Naive B cell (primary cell): ENCODE results near the gene NXN. TPM values are rescaled to one million over a fixed set of nuclear protein-coding genes. Genes with fewer than 3 reads are reported as not detected.
A peak's percentile ranks its signal among the peaks of the same experiment; 100 is the strongest.
"Not testable (repeated sequence)": the region's sequence is repeated elsewhere in the genome, so short reads cannot be mapped to it uniquely, and the experiment has no call there.

ENCODE experiments used
- ATAC-seq, 2 donors: fragments of 150-1000 bp; cut with Tn5 transposase; 2 replicates each; pipeline ENCODE4 v1.10.0; 2021; ENCODE audit warnings: low read depth in 2 of 2, mild to moderate bottlenecking in 2 of 2, moderate library complexity in 2 of 2
- DNase-seq: peaks from one replicate; pipeline ENCODE4 v3.0.0; 2022
- H3K27ac Mint-ChIP-seq, 6 donors: one replicate each; pipeline ENCODE4 v1.8.0; 2020 to 2022; ENCODE audit warnings: mild to moderate bottlenecking in 6 of 6, mixed read lengths in 6 of 6, moderate library complexity in 5 of 6, inconsistent platforms in 2 of 6
- H3K27me3 Mint-ChIP-seq, 3 donors: one replicate each; pipeline ENCODE4 v1.8.0; 2021 to 2022; ENCODE audit warnings: mixed read lengths in 3 of 3, mild to moderate bottlenecking in 1 of 3
- H3K36me3 Mint-ChIP-seq, 2 donors: one replicate each; pipeline ENCODE4 v1.8.0; 2020 to 2022; ENCODE audit warnings: mixed read lengths in 2 of 2, inconsistent platforms in 1 of 2, mild to moderate bottlenecking in 1 of 2
- H3K4me1 Mint-ChIP-seq, 3 donors: one replicate each; pipeline ENCODE4 v1.8.0; 2020 to 2022; ENCODE audit warnings: mixed read lengths in 3 of 3, inconsistent platforms in 1 of 3, mild to moderate bottlenecking in 1 of 3, moderate library complexity in 1 of 3
- H3K4me3 Mint-ChIP-seq, 8 donors: one replicate each; pipeline ENCODE4 v1.8.0; 2020 to 2022; ENCODE audit warnings: mild to moderate bottlenecking in 8 of 8, mixed read lengths in 8 of 8, moderate library complexity in 8 of 8, inconsistent platforms in 2 of 8
- H3K9me3 Mint-ChIP-seq, 7 donors: one replicate each; pipeline ENCODE4 v1.8.0; 2020 to 2022; ENCODE audit warnings: mixed read lengths in 7 of 7, mild to moderate bottlenecking in 5 of 7, inconsistent platforms in 2 of 7, moderate library complexity in 1 of 7
- polyA plus RNA-seq, 6 donors: library from polyadenylated mRNA; unstranded; fragments of 300-500 nt; fragmentation: Illumina TruSeq; gene quantifications; one replicate each; pipeline ENCODE4 v1.2.3, GENCODE V29; 2021; ENCODE audit warnings: low read depth in 6 of 6

Gene NXN
- polyA plus RNA-seq, 6 donors from 2014 or later, result 0.36 to 0.40 TPM; not detected in 4

GRCh38 chr17:871751-872519 lies 107.6 kb downstream of the NXN start:
- peaks cover 0 to 3% (median 0%) of the 10 kb centered on the region in 7 donors for H3K9me3 Mint-ChIP-seq
- peaks cover 0 to 4% of the 10 kb centered on the region in 2 donors for H3K36me3 Mint-ChIP-seq
- ATAC-seq, result no peak
- peaks cover 0 to 6% (median 0%) of the 10 kb centered on the region in 3 donors for H3K4me1 Mint-ChIP-seq
- no peak for DNase-seq
- peak overlapping the region in 1 of 6 donors; percentile 4 for H3K27ac Mint-ChIP-seq
- H3K27me3 Mint-ChIP-seq, result peaks cover 22 to 59% (median 30%) of the 10 kb centered on the region in 3 donors
- H3K4me3 Mint-ChIP-seq, result peak overlapping the region in 1 of 8 donors; percentile 35

DNA sequence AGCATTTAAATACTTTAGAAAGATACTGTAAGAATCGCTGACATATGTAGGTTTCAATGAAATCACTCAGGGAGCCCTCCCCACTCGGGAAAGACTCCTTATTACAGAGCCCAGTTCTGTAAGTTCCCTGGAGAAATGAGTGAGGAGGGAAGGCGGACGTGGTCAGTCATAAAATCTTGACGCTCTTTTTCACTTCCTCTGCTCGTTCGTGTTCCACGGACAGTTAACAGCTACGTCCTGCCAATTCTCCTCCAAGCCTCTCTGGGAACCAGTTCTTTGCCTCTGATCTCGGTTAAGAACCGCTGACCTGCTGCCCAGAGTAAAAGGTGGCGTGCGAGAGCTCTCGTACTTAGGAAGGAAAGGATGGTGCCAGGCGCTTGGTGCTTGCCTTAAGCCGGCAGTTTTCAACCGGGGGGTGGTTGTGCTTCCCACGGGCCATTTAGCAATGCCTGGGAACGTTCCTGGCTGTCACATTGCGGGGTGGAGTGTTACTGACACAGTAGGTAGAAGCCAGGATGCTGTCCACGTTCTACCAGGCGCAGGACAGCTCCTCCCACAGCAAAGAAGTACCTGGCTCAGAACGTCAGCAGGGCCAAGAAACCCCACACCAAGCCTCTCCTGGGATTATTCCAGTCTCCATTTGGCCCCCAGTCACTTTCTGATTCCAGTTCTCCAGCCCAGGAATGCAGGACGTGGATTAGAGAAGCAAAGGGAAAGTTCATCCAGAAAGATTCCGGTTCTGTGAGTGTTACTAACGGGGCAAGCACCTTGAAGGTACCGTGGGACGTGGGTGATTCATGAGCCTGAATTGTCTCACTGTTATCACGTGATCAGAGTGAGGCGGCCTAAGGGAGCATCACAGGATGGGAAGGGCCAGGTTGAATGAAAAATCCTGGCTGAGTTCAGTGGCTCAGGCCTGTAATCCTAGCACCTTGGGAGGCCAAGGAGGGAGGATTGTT lies 109.7 kb downstream of the NXN start:
- ATAC-seq (no peak), DNase-seq (no peak)
- Mint-ChIP-seq H3K4me1 (no peaks in the 10 kb centered on the region), H3K9me3 (peaks cover 0 to 3% (median 0%) of the 10 kb centered on the region in 7 donors), H3K27me3 (peaks cover 24 to 61% (median 39%) of the 10 kb centered on the region in 3 donors), H3K36me3 (peaks cover 0 to 4% of the 10 kb centered on the region in 2 donors), H3K4me3 (no peak overlapping the region), H3K27ac (no peak overlapping the region)

DNA sequence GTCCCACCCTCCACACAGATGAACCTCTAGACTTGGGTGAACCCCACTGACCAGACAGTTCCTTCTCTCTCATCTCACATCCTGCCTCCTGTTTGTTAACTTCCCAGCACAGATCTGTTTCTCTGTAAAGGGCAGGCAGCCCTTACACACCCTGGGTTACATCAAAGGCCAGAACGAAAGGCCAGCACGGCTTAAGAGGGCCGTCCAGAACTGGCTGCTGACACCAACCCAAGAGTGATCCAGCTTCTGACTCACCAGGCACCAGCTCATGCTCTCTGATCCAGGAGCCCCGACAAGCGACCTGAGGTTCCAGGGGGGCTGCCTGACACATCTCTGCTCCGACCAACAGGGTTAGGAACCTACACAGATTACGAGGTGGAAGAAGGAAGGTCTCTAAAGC lies 110.5 kb downstream of the NXN start:
- H3K9me3 Mint-ChIP-seq, result peaks cover 0 to 3% (median 0%) of the 10 kb centered on the region in 7 donors
- H3K4me1 Mint-ChIP-seq, result no peaks in the 10 kb centered on the region
- H3K36me3 Mint-ChIP-seq, result peaks cover 0 to 4% of the 10 kb centered on the region in 2 donors
- DNase-seq, result no peak
- H3K27ac Mint-ChIP-seq, result peak overlapping the region in 2 of 6 donors; percentile 2 to 25
- peaks cover 32 to 63% (median 44%) of the 10 kb centered on the region in 3 donors for H3K27me3 Mint-ChIP-seq
- no peak overlapping the region for H3K4me3 Mint-ChIP-seq
- ATAC-seq, result no peak

DNA sequence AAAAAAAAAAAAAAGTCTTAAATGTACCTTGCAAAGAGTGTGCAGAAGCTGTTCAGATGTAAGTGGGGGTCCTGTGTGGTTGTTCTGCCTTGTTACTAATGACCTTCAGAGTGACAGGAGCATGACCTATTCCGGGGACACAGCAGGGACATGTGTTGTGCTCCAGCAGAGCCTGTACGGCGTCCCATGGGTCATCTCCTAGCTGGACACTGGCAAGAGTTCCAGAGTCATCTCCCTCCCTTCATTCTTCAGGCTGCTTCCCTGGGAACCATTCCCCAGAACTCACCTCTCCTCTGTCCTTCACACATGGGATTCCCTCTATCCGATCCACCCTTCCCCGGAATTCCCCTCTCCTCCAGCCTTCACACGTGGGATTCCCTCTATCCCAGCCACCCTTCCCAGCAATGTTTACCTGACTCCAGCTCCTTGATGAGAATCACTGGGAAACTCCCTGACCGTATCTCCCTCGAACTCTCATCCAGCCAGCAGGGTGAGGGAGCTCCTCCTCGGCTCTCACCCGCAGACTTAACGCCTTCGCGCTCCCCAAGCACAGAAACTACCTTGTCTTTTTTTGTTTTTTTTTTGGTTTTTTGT lies 111.6 kb downstream of the NXN start:
- Mint-ChIP-seq H3K36me3 (peaks cover 0 to 4% of the 10 kb centered on the region in 2 donors), H3K4me1 (no peaks in the 10 kb centered on the region), H3K27me3 (peaks cover 34 to 62% (median 47%) of the 10 kb centered on the region in 3 donors), H3K4me3 (no peak overlapping the region), H3K9me3 (peaks cover 0 to 3% (median 0%) of the 10 kb centered on the region in 7 donors), H3K27ac (peak overlapping the region in 1 of 6 donors; percentile 97)
- ATAC-seq, result no peak
- no peak for DNase-seq

- DNase-seq, H3K4me3 Mint-ChIP-seq, H3K36me3 Mint-ChIP-seq, H3K4me1 Mint-ChIP-seq, ATAC-seq, H3K9me3 Mint-ChIP-seq, H3K27ac Mint-ChIP-seq: not testable (repeated sequence)
- peaks cover 31 to 60% (median 42%) of the 10 kb centered on the region in 3 donors for H3K27me3 Mint-ChIP-seq
These were observed 112.3 kb downstream of the NXN start for GRCh38 chr17:867238-867637.

DNA sequence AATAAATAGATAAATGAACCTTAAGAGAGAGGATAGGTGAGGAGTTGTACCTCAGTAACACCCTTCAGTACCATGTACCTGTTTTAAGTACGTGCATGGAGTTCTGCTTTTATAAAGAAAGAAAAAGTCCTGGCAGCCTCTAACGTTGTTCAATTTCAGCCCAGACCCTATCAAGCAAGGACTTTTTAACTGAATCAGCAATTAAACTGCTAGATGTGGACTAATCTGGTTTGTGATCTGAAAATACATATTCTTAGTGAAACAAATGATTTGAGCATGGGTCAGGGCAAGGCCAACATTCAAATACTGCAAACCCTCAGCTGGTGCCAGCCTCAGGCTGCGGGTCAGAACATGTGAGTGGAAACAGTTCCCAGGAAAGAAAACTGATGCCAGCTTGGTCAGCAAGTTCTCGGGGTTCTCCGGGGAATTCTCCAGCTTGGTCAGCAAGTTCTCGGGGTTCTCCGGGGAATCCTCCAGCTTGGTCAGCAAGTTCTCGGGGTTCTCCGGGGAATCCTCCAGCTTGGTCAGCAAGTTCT lies 112.9 kb downstream of the NXN start:
- Mint-ChIP-seq H3K36me3 (no peaks in the 10 kb centered on the region), H3K4me1 (no peaks in the 10 kb centered on the region), H3K4me3 (no peak overlapping the region), H3K27ac (no peak overlapping the region), H3K27me3 (peaks cover 28 to 57% (median 36%) of the 10 kb centered on the region in 3 donors), H3K9me3 (no peaks in the 10 kb centered on the region)
- ATAC-seq (no peak), DNase-seq (no peak)

- H3K9me3 Mint-ChIP-seq, result no peaks in the 10 kb centered on the region
- peaks cover 31 to 50% (median 41%) of the 10 kb centered on the region in 3 donors for H3K27me3 Mint-ChIP-seq
- no peak for ATAC-seq
- peak overlapping the region in 3 of 8 donors; percentile 53 to 72 (median 58) for H3K4me3 Mint-ChIP-seq
- H3K27ac Mint-ChIP-seq, result peak overlapping the region in 1 of 6 donors; percentile 51
- no peak for DNase-seq
- H3K36me3 Mint-ChIP-seq, result no peaks in the 10 kb centered on the region
- H3K4me1 Mint-ChIP-seq, result no peaks in the 10 kb centered on the region
These were observed 115.3 kb downstream of the NXN start for GRCh38 chr17:864315-864714.

DNA sequence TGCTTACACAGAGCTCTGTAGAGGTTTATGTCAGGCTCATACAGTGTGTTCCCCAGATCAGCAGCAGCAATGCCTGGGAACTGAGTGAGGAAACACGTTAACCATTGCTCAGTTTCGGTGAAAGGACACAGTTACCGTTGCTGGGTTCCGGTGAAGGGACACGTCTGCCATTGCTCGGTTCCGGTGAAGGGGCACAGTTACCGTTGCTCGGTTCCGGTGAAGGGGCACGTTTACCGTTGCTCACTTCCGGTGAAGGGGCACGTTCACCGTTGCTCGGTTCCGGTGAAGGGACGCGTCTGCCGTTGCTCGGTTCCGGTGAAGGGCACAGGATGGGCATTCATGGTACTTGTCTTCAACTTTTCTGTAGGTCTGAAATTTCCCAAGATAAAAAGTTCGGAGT lies 115.7 kb downstream of the NXN start:
- H3K27me3 Mint-ChIP-seq, result peaks cover 27 to 45% (median 37%) of the 10 kb centered on the region in 3 donors
- H3K4me1 Mint-ChIP-seq, result no peaks in the 10 kb centered on the region
- no peaks in the 10 kb centered on the region for H3K9me3 Mint-ChIP-seq
- H3K36me3 Mint-ChIP-seq, result no peaks in the 10 kb centered on the region
- no peak overlapping the region for H3K27ac Mint-ChIP-seq
- ATAC-seq (no peak), DNase-seq (no peak)
- peak overlapping the region in 3 of 8 donors; percentile 53 to 72 (median 58) for H3K4me3 Mint-ChIP-seq

GRCh38 chr17:862582-862981 lies 117.0 kb downstream of the NXN start:
- H3K4me1 Mint-ChIP-seq, result no peaks in the 10 kb centered on the region
- ATAC-seq, result no peak
- no peaks in the 10 kb centered on the region for H3K9me3 Mint-ChIP-seq

DNA sequence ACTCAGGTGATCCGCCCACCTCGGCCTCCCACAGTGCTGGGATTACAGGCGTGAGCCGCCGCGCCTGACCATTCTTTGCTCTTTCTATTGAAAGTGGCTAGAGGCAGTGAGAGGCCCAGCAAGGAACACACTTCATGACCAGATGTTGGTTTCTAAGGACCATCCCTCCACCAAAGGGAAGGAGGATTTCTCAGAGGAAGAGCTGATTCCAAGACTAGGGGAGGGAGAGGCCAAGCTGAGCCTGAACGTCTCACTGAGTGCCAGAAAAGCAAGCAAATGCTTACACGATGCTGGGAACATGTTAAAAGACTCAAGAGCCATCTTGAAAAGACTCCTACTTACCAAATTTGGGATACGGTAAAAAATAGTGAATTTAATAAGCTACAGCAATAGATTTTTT lies 118.2 kb downstream of the NXN start:
- no peak overlapping the region for H3K27ac Mint-ChIP-seq
- no peaks in the 10 kb centered on the region for H3K36me3 Mint-ChIP-seq
- no peak overlapping the region for H3K4me3 Mint-ChIP-seq
- no peaks in the 10 kb centered on the region for H3K4me1 Mint-ChIP-seq
- peaks cover 25 to 40% (median 31%) of the 10 kb centered on the region in 3 donors for H3K27me3 Mint-ChIP-seq
- DNase-seq (no peak), ATAC-seq (no peak)
- no peaks in the 10 kb centered on the region for H3K9me3 Mint-ChIP-seq

More at GRCh38 chr17:862582-862981, 117.0 kb downstream of the NXN start:
- H3K4me3 Mint-ChIP-seq, result no peak overlapping the region
- H3K36me3 Mint-ChIP-seq, result no peaks in the 10 kb centered on the region
- DNase-seq, result no peak
- no peak overlapping the region for H3K27ac Mint-ChIP-seq
- H3K27me3 Mint-ChIP-seq, result peaks cover 24 to 33% (median 25%) of the 10 kb centered on the region in 3 donors

DNA sequence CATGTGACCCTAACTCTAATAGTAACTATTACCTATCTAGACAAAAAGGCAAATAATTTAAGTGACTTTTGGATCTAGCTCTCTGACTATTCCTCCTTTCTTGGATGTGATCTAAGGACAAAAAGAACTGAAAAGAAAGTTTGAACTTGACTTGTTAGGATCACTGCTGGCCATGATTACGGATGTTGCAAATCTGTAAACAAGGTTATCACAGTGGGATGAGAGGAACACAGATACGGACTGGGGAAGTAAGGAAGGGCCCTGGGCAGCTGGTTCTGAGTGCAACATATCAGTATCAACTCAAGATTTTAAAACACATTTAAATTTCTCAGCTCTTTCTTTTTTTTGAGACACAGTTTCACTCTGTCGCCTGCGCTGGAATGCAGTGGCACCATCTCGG lies 118.8 kb downstream of the NXN start:
- Mint-ChIP-seq H3K27me3 (peaks cover 20 to 36% (median 26%) of the 10 kb centered on the region in 3 donors), H3K9me3 (no peaks in the 10 kb centered on the region), H3K4me1 (no peaks in the 10 kb centered on the region), H3K27ac (peak overlapping the region in 1 of 6 donors; percentile 51), H3K4me3 (no peak overlapping the region), H3K36me3 (no peaks in the 10 kb centered on the region)
- DNase-seq (no peak), ATAC-seq (no peak)

DNA sequence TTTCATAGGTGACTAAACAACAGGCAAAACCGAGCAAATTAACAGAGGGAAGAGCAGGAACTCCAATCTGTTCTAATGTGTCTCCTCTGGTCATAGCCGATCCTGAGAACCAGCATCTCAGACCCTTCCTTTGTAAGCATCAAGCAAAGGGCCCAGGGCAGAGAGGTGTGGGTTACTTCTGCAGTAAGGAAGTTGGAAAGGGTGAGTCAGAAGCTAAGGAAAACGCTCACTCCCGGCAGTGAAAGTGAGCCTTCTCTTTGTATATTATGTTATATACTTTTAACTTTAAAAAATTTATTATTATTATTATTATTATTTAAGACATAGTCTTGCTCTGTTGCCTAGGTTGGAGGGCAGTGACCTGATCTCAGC lies 119.8 kb downstream of the NXN start:
- no peaks in the 10 kb centered on the region for H3K9me3 Mint-ChIP-seq
- peaks cover 16 to 30% (median 23%) of the 10 kb centered on the region in 3 donors for H3K27me3 Mint-ChIP-seq
- no peak overlapping the region for H3K4me3 Mint-ChIP-seq
- ATAC-seq (no peak), DNase-seq (no peak)
- H3K27ac Mint-ChIP-seq, result no peak overlapping the region
- no peaks in the 10 kb centered on the region for H3K36me3 Mint-ChIP-seq
- H3K4me1 Mint-ChIP-seq, result no peaks in the 10 kb centered on the region
